ENCODE measurements around the gene TMPRSS3.

DNA sequence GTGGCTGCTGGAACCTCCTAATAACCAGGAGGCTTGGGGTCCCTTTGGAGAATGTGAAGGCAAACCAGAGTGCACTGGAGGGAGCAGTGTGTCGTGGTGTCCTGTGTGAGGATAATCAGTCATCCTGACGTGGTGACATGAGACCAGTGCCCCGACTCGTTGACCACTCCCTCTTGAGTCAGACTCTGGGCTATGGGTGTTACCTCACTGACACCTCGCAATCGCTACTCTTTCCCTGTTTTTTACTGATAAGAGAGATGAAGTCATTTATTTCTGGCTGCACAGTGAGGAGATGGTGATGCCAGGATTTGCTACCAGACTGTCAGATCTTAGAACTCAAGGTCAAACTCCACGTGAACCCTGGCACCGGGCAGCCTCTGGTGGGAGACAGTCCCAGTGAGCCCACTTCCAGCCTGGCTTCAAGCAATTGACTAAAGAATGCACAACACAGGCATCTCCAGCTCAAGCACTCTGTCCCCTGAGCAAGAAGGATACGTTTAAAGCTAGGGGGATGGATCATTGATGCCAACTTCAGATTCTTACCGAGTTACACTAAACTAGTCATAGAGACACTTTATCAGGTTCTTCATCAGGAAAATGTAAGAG, 38.2 kb upstream of the TMPRSS3 start:
- TF ChIP-seq POLR2A (IDR thresholded peaks at IDR 0.05; ENCODE audit: low read length): peak; percentile 24
- TF ChIP-seq GATA1 (IDR thresholded peaks at IDR 0.05; ENCODE audit: low read depth, low read length): no peak

Measured in erythroblast (primary cell).